SH-SY5Y (cell line): Measurements from ENCODE around the gene TTBK1.

ENCODE experiments used
- GATA2 ChIP-seq: IDR thresholded peaks from 2 replicates; pipeline ENCODE4 v1.6.1; 2011; ENCODE audit warnings: mild to moderate bottlenecking, low read depth, low read length
- GATA3 ChIP-seq: IDR thresholded peaks from 2 replicates; pipeline ENCODE4 v1.6.1; 2011; ENCODE audit warnings: low read depth, mild to moderate bottlenecking, low read length, moderate library complexity

Gene TTBK1

GRCh38 chr6:43265564-43265963 lies 22.3 kb downstream of the TTBK1 start:
- no peak for TF ChIP-seq GATA2
- no peak for TF ChIP-seq GATA3

DNA sequence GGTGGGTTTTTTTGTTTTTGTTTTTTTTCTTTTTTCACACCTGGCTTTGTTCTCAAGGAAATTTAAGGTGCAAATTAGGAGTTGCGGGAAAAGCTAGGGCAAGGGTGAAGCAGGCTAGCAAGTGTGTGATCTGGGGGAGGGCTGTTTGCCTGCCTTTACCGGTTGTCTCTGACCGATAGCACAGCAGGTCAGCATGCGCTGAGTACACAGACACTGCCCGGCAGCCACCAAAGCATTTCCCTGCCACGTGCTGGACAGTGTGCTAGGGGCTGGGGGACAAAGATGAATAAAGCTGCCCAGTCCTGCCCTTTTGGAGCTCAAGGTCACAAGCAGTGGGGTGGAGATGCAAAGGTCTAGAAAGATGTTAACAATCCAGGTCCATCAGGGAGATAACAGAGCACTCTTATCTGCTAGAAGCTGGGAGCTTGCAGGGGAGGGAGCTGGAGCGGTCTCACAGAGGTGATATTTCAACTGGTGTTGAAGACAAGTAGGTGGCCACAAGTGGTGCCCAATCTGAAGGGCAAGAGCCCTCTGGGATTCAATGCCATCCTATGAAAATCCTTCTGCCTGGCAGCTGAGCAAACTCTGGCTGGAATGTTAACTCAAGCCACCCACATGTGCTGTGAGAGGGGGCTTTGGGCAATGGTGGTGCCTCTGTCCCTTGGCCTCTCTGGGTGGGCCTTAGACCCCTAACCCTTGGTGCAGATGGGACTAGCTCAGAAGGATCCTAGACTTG lies 24.5 kb downstream of the TTBK1 start:
- no peak for TF ChIP-seq GATA2
- TF ChIP-seq GATA3: no peak

- no peak for TF ChIP-seq GATA2
- no peak for TF ChIP-seq GATA3
Observed at GRCh38 chr6:43268355-43268700, 25.0 kb downstream of the TTBK1 start.

GRCh38 chr6:43268782-43269272 lies 25.5 kb downstream of the TTBK1 start:
- TF ChIP-seq GATA2: no peak
- no peak for TF ChIP-seq GATA3

DNA sequence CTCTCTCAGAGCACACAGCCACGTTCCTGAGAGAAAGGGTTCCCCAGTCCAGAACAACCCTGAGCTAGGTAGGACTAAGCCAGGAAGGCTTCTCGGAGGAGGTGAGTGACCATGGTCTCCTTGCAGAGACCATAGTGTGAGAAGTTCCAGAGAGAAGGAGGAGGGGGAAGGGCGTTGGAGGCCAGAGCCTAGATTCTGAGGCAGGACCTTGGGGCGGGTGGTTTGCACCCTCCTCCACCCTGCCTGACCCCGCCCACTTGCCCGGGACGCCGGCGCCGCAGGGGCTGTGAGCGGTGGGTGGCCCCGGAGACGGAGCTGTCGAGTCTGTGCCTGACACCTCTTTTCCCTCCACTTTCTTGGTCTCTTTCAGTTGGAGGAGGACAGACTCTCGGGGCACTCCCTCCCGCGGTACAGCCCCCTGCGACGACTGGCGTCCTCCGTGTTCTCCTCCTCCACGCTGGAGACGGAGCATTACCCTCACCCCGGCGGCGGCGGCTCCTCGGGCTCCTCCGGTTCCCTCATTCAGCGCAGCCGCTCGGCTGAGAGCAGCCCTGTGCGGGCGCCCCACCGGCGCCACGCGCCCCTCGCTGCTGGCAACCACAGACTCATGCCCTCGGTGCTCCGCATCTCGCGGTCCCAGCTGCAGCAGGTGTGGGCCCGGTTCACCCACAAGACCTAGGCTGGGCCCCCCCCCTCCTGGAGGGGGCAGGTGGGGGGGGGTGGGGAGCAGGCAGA lies 26.2 kb downstream of the TTBK1 start:
- TF ChIP-seq GATA3 (no peak), GATA2 (no peak)

DNA sequence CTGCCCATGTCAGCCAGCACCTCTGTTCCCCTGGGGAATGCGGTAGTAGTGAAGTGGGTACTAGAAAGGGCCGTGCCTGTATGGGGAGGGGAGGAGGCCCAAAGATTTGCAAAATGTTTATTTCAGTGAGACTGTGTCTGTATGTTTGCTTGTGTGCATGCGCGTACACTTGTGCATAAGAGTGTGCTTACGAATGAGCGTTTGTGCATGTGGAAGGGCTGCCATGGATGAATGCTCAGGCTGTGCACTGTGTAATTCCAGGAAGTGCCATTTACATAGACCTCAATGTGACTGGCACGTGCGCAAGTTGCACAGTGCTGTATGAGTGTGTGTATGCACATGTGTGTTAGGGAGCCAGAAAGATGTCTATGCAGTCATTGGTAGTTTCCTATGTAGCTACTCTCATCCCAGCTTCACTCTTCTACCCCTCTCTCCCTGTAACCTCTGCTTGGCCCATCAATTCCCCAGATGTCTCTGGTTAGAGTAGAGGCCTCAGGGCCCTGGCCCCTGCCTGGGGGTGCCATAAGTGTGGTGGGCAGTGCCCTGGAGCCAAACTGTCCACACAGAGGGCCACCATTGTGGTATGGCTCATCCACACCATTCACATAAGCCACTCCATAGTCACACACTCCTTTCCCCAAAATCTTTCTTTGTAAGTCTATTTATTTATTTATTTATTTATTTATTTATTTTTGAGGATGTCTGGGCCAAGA lies 28.0 kb downstream of the TTBK1 start:
- TF ChIP-seq GATA2: no peak
- no peak for TF ChIP-seq GATA3

- no peak for TF ChIP-seq GATA3
- no peak for TF ChIP-seq GATA2
Observed at GRCh38 chr6:43271944-43272343, 28.7 kb downstream of the TTBK1 start.

GRCh38 chr6:43273707-43274106 lies 30.4 kb downstream of the TTBK1 start:
- TF ChIP-seq GATA2 (no peak), GATA3 (no peak)

- TF ChIP-seq GATA2 (no peak), GATA3 (no peak)
Observed at GRCh38 chr6:43274127-43274915, 31.0 kb downstream of the TTBK1 start.

DNA sequence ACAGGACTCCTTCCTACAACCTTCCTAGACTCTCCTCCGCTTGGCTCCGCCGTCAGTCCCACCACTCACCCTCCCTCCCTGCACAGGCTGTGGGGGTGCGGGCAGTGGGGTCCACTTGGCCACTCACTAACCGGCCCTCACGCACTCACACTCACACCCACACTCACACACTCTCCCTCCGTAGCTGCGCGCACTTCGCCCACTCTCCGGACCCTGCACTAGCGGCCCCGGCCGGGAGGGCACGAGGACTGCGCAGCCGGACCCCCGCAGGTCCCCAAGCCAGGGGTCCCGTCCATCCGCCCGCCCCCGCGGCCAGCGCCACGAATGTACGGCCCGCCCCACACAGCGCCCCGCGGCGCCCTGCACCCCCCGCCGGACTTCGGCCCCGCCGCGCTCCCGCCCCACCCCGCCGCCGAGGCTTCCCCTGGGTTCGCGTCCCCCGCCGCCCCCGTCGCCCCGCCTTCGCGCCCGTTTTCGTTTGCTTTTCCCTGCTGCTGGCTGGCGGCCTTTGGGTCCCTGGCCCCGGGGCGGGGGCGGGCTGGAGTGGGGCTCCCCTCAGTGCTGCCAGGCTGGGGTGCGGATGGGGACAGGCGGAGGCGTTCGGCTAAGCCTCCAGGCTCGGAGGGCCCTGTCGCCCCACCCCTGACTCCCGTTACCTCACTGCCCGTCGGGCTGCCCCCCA lies 31.8 kb downstream of the TTBK1 start:
- TF ChIP-seq GATA2: no peak
- TF ChIP-seq GATA3: no peak

GRCh38 chr6:43275801-43276576 lies 32.7 kb downstream of the TTBK1 start:
- TF ChIP-seq GATA2 (no peak), GATA3 (no peak)

GRCh38 chr6:43276577-43277305 lies 33.5 kb downstream of the TTBK1 start:
- TF ChIP-seq GATA2: no peak
- no peak for TF ChIP-seq GATA3
